ENCODE results near the gene DGKB.

DGKB gene

DNA sequence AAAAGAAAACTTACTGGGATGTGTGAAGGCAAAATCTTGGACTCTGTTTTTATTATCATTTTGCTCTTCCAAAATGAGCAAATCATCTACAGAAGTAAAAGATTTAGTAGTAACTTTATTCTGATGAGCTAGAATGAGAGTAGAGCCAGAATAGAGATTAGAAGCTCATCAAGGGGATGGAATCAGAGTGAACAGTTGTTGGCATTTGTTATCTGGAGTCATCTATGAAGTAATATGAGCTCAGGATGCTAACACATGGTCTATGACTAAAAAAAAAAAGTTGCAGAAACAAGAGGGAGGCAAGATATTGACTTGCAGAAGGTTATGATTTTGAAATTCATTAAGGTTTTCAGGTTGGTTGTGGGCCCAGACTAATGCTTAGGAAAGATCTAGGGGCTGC is 504.0 kb downstream of the DGKB start:
- no peak for DNase-seq
- H3K4me2 ChIP-seq (ENCODE audit: low read depth, low read length) = no peak overlapping the region
- H3K9me3 ChIP-seq (replicated peaks; ENCODE audit: insufficient read depth, low read length) = no peaks in the 10 kb centered on the region
- H3K4me3 ChIP-seq (ENCODE audit: low read length) = no peak overlapping the region
- no peaks in the 10 kb centered on the region for H3K27me3 ChIP-seq (replicated peaks; ENCODE audit: insufficient read depth, low read length)
- no peak overlapping the region for H2AFZ ChIP-seq (ENCODE audit: low read length)
- TF ChIP-seq, protein P1, sequence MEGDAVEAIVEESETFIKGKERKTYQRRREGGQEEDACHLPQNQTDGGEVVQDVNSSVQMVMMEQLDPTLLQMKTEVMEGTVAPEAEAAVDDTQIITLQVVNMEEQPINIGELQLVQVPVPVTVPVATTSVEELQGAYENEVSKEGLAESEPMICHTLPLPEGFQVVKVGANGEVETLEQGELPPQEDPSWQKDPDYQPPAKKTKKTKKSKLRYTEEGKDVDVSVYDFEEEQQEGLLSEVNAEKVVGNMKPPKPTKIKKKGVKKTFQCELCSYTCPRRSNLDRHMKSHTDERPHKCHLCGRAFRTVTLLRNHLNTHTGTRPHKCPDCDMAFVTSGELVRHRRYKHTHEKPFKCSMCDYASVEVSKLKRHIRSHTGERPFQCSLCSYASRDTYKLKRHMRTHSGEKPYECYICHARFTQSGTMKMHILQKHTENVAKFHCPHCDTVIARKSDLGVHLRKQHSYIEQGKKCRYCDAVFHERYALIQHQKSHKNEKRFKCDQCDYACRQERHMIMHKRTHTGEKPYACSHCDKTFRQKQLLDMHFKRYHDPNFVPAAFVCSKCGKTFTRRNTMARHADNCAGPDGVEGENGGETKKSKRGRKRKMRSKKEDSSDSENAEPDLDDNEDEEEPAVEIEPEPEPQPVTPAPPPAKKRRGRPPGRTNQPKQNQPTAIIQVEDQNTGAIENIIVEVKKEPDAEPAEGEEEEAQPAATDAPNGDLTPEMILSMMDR (IDR thresholded peaks at IDR 0.05; ENCODE audit: low read length) = no peak
- TF ChIP-seq EZH2 (optimal IDR thresholded peaks at IDR 0.05; ENCODE audit: low read depth, low read length) (no peak), EZH2phosphoT487 (IDR thresholded peaks at IDR 0.05; ENCODE audit: low read length) (no peak)
- no peaks in the 10 kb centered on the region for H4K20me1 ChIP-seq (ENCODE audit: insufficient read depth, low read length)
- no peak overlapping the region for H3K27ac ChIP-seq (ENCODE audit: low read length)
- H3K9ac ChIP-seq (ENCODE audit: low read length) = no peak overlapping the region
- H3K9me2 ChIP-seq (replicated peaks; ENCODE audit: insufficient read depth, low read length) = no peaks in the 10 kb centered on the region
- no peaks in the 10 kb centered on the region for H3K4me1 ChIP-seq (ENCODE audit: low read length)
- no peaks in the 10 kb centered on the region for H3K36me3 ChIP-seq (replicated peaks; ENCODE audit: insufficient read depth, low read length)
- H3F3A ChIP-seq (ENCODE audit: insufficient read depth, low read length) = no peaks in the 10 kb centered on the region
- H3K79me2 ChIP-seq (ENCODE audit: low read length) = no peaks in the 10 kb centered on the region

GRCh38 chr7:14395860-14396259 is 506.7 kb downstream of the DGKB start:
- DNase-seq = no peak
- H4K20me1 ChIP-seq (ENCODE audit: insufficient read depth, low read length) = no peaks in the 10 kb centered on the region
- no peak overlapping the region for H3K9ac ChIP-seq (ENCODE audit: low read length)

GRCh38 chr7:14394786-14395185 is 507.8 kb downstream of the DGKB start:
- DNase-seq = no peak
- Histone ChIP-seq H3K9ac (ENCODE audit: low read length) (no peak overlapping the region), H3K4me1 (ENCODE audit: low read length) (no peaks in the 10 kb centered on the region), H3K9me3 (replicated peaks; ENCODE audit: insufficient read depth, low read length) (no peaks in the 10 kb centered on the region), H4K20me1 (ENCODE audit: insufficient read depth, low read length) (no peaks in the 10 kb centered on the region), H3K9me2 (replicated peaks; ENCODE audit: insufficient read depth, low read length) (no peaks in the 10 kb centered on the region), H3K4me3 (ENCODE audit: low read length) (no peak overlapping the region), H3K79me2 (ENCODE audit: low read length) (no peaks in the 10 kb centered on the region), H3K27ac (ENCODE audit: low read length) (no peak overlapping the region), H3K36me3 (replicated peaks; ENCODE audit: insufficient read depth, low read length) (no peaks in the 10 kb centered on the region), H3K4me2 (ENCODE audit: low read depth, low read length) (no peak overlapping the region), H3K27me3 (replicated peaks; ENCODE audit: insufficient read depth, low read length) (no peaks in the 10 kb centered on the region), H2AFZ (ENCODE audit: low read length) (no peak overlapping the region), H3F3A (ENCODE audit: insufficient read depth, low read length) (no peaks in the 10 kb centered on the region)
- no peak for TF ChIP-seq EZH2 (optimal IDR thresholded peaks at IDR 0.05; ENCODE audit: low read depth, low read length)
- TF ChIP-seq EZH2phosphoT487 (IDR thresholded peaks at IDR 0.05; ENCODE audit: low read length) = no peak
- TF ChIP-seq, protein P1 (IDR thresholded peaks at IDR 0.05; ENCODE audit: low read length) = no peak

More at GRCh38 chr7:14395860-14396259, 506.7 kb downstream of the DGKB start:
- no peaks in the 10 kb centered on the region for H3K36me3 ChIP-seq (replicated peaks; ENCODE audit: insufficient read depth, low read length)
- H3K9me2 ChIP-seq (replicated peaks; ENCODE audit: insufficient read depth, low read length) = no peaks in the 10 kb centered on the region
- no peaks in the 10 kb centered on the region for H3K9me3 ChIP-seq (replicated peaks; ENCODE audit: insufficient read depth, low read length)
- no peak overlapping the region for H3K4me2 ChIP-seq (ENCODE audit: low read depth, low read length)
- H2AFZ ChIP-seq (ENCODE audit: low read length) = no peak overlapping the region
- no peaks in the 10 kb centered on the region for H3K79me2 ChIP-seq (ENCODE audit: low read length)
- H3K4me3 ChIP-seq (ENCODE audit: low read length) = no peak overlapping the region
- H3K4me1 ChIP-seq (ENCODE audit: low read length) = no peaks in the 10 kb centered on the region
- H3K27me3 ChIP-seq (replicated peaks; ENCODE audit: insufficient read depth, low read length) = no peaks in the 10 kb centered on the region
- H3K27ac ChIP-seq (ENCODE audit: low read length) = no peak overlapping the region
- TF ChIP-seq EZH2phosphoT487 (IDR thresholded peaks at IDR 0.05; ENCODE audit: low read length) (no peak), EZH2 (optimal IDR thresholded peaks at IDR 0.05; ENCODE audit: low read depth, low read length) (no peak)
- TF ChIP-seq, protein P1 (IDR thresholded peaks at IDR 0.05; ENCODE audit: low read length) = no peak
- H3F3A ChIP-seq (ENCODE audit: insufficient read depth, low read length) = no peaks in the 10 kb centered on the region

All from MM.1S (cell line).